RWPE2 (cell line): ENCODE data around the gene TWNK.
"Not testable (repeated sequence)": the region's sequence is repeated elsewhere in the genome, so short reads cannot be mapped to it uniquely, and the experiment has no call there.

Experiments used
- ATAC-seq: fragments of 200-7000 bp; cut with Tn5 transposase; 3 replicates; pipeline ENCODE4 v1.9.1; 2021; ENCODE audit warnings: low read depth
- DNase-seq: peaks from one replicate; pipeline ENCODE4 v3.0.0-alpha.2; 2020; ENCODE audit warnings: low spot score
- H3K27ac ChIP-seq: fragments of 450-650 bp; 2 replicates; pipeline ENCODE4 v1.5.1; 2017; ENCODE audit warnings: mild to moderate bottlenecking; ENCODE audit not compliant: poor library complexity, severe bottlenecking
- H3K27me3 ChIP-seq: fragments of 250-450 bp; sonication (Bioruptor Pico); 2 replicates; pipeline ENCODE4 v1.5.1; 2021; ENCODE audit warnings: mild to moderate bottlenecking, moderate library complexity; ENCODE audit not compliant: insufficient read depth, poor library complexity, severe bottlenecking
- H3K36me3 ChIP-seq: fragments of 250-450 bp; sonication (Bioruptor Pico); 2 replicates; pipeline ENCODE4 v1.5.1; 2020; ENCODE audit warnings: low read depth, mild to moderate bottlenecking, moderate library complexity
- H3K4me1 ChIP-seq: fragments of 250-450 bp; sonication (Bioruptor Pico); 2 replicates; pipeline ENCODE4 v1.5.1; 2021; ENCODE audit warnings: mild to moderate bottlenecking, moderate library complexity; ENCODE audit not compliant: insufficient read depth, poor library complexity, severe bottlenecking
- H3K4me3 ChIP-seq: fragments of 250-450 bp; sonication (Bioruptor Pico); 2 replicates; pipeline ENCODE4 v1.5.1; 2021; ENCODE audit warnings: mild to moderate bottlenecking, moderate library complexity; ENCODE audit not compliant: severe bottlenecking
- H3K9me3 ChIP-seq: fragments of 250-450 bp; sonication (Bioruptor Pico); 2 replicates; pipeline ENCODE4 v1.5.1; 2021; ENCODE audit warnings: mild to moderate bottlenecking, moderate library complexity; ENCODE audit not compliant: severe bottlenecking
- TF ChIP-seq, protein P1 (sequence below): fragments of 450-650 bp; IDR thresholded peaks from one replicate; pipeline ENCODE4 v1.5.1; 2017; ENCODE audit warnings: mild to moderate bottlenecking, moderate library complexity; ENCODE audit not compliant: poor library complexity, severe bottlenecking

The TWNK gene

DNA sequence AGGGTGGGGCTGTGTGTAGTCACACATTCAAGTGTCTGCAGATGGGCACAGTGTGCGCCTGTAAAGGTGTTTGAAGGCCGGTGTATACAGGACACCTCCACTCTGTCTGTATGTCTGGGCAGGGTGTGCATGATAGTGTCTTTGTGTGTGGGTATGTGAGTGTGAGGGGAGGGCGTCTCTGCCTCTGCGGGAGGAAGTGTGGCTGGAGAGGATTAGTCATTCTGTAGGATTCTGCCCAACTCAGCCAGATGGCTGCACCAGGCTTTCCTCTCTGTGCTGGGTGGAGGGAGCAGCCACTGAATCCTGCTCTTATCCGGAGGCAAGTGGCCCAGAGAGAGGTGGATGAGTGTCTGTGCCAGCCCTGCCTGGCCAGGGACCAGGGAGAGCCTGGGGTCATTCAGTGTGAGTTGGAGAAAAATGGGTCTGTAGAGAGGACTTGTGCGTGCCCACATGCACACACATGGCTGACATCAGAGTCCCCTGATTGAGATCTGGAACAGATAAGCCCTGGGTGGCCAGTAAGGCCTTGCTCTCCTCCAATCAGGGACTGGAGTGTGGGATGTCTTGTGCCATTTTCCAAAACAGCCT, 45.4 kb downstream of the TWNK start:
- DNase-seq (no peak), ATAC-seq (peak; percentile 77)
- Histone ChIP-seq H3K4me1 (no peaks in the 10 kb centered on the region), H3K36me3 (peaks cover 31% of the 10 kb centered on the region), H3K27ac (peak overlapping the region; percentile 84), H3K4me3 (peak overlapping the region; percentile 48), H3K27me3 (no peaks in the 10 kb centered on the region), H3K9me3 (no peaks in the 10 kb centered on the region)
- TF ChIP-seq, protein P1, sequence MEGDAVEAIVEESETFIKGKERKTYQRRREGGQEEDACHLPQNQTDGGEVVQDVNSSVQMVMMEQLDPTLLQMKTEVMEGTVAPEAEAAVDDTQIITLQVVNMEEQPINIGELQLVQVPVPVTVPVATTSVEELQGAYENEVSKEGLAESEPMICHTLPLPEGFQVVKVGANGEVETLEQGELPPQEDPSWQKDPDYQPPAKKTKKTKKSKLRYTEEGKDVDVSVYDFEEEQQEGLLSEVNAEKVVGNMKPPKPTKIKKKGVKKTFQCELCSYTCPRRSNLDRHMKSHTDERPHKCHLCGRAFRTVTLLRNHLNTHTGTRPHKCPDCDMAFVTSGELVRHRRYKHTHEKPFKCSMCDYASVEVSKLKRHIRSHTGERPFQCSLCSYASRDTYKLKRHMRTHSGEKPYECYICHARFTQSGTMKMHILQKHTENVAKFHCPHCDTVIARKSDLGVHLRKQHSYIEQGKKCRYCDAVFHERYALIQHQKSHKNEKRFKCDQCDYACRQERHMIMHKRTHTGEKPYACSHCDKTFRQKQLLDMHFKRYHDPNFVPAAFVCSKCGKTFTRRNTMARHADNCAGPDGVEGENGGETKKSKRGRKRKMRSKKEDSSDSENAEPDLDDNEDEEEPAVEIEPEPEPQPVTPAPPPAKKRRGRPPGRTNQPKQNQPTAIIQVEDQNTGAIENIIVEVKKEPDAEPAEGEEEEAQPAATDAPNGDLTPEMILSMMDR = no peak

DNA sequence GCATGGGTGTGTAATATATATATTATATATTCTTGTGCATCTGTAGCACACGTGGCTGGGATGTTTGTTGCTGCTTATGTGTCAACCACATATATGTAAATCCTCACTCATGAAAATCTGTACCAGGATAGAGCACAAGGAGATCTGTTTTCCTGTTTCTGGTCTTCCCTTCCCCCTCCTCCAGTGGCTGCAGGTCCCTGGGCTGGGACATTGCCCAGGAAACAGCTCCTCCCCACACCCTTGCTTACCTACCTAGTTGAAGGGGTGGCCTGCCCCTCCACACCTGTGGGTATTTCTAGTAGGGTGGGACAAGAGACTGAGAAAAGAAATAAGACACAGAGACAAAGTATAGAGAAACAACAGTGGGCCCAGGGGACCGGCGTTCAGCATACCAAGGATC, 45.9 kb downstream of the TWNK start:
- no peaks in the 10 kb centered on the region for H3K27me3 ChIP-seq
- H3K27ac ChIP-seq = peak overlapping the region; percentile 84
- H3K9me3 ChIP-seq = no peaks in the 10 kb centered on the region
- DNase-seq (no peak), ATAC-seq (no peak)
- H3K4me3 ChIP-seq = peak overlapping the region; percentile 48
- TF ChIP-seq, protein P1 = no peak
- peaks cover 36% of the 10 kb centered on the region for H3K36me3 ChIP-seq
- no peaks in the 10 kb centered on the region for H3K4me1 ChIP-seq

DNA sequence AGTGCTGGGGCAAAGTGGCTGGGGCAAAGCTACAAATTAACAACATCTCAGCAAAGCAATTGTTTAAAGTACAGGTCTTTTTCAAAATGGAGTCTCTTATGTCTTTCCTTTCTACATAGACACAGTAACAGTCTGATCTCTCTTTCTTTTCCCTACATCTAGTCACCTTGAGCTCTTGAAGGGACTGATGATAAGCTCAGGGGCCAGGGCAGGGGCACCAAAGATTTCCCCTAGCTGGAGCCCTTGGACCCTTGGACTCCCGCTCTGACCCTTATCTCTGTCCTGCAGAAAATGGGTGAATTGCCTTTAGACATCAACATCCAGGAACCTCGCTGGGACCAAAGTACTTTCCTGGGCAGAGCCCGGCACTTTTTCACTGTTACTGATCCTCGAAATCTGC, 47.1 kb downstream of the TWNK start:
- ATAC-seq, DNase-seq: not testable (repeated sequence)

DNA sequence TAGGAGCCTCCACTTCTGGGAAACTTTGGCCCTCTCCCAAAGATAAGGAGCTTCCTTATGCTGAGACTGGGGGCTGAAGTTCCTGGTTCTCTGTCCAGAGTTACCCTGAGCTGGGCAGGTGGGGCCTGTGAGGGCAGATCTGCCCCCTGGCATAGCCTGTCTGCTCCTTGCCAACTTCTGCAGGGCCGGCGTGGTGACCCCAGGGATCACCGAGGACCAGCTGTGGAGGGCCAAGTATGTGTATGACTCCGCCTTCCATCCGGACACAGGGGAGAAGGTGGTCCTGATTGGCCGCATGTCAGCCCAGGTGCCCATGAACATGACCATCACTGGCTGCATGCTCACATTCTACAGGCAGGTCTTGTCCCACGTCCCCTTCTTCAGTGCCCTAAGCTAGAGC, 48.0 kb downstream of the TWNK start:
- Histone ChIP-seq H3K27me3 (no peaks in the 10 kb centered on the region), H3K9me3 (no peaks in the 10 kb centered on the region), H3K4me3 (no peak overlapping the region), H3K36me3 (peaks cover 36% of the 10 kb centered on the region), H3K27ac (no peak overlapping the region), H3K4me1 (no peaks in the 10 kb centered on the region)
- DNase-seq (no peak), ATAC-seq (no peak)
- TF ChIP-seq, protein P1 = no peak

More for the DNA sequence above, 47.1 kb downstream of the TWNK start:
- H3K27me3 ChIP-seq, H3K4me1 ChIP-seq, H3K9me3 ChIP-seq, H3K4me3 ChIP-seq, H3K27ac ChIP-seq: not testable (repeated sequence)
- peaks cover 36% of the 10 kb centered on the region for H3K36me3 ChIP-seq

DNA sequence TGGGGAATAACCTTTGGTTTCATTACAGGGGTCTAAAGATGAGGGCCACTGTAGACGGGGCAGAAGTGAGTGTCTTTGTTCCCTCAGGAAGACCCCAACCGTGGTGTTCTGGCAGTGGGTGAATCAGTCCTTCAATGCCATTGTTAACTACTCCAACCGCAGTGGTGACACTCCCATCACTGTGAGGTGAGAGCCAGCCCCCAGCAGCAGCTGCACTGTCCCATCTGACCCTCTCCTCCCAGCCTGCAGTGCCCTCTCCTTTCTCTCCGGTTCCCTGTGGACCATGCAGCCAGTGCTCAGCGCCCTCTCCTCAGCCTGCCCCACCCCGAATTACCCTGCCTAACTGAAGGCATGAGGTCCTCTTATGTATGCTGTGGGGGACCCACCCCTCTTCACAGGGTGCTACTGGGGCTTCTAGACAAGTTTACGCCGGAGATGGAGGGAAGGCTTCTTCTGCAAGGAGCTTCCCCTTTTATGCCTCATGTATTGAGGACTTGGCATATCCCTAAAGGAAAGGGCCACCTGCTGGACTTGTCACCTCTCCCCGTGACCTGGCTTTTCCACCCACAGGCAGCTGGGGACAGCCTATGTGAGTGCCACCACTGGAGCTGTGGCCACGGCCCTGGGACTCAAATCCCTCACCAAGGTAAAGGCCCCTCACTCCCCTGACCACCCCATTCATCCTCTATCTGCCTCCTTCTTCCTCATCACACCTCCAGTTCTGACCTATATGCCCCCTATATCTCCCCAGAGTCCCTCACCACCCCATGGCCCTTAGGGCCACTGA, 48.8 kb downstream of the TWNK start:
- TF ChIP-seq, protein P1 = no peak
- DNase-seq = no peak
- no peaks in the 10 kb centered on the region for H3K9me3 ChIP-seq
- H3K36me3 ChIP-seq = peaks cover 36% of the 10 kb centered on the region
- no peak for ATAC-seq
- H3K4me1 ChIP-seq = no peaks in the 10 kb centered on the region
- no peaks in the 10 kb centered on the region for H3K27me3 ChIP-seq
- no peak overlapping the region for H3K4me3 ChIP-seq
- H3K27ac ChIP-seq = no peak overlapping the region
